ENCODE measurements around the gene PROSER2. TPM values are rescaled to one million over a fixed set of nuclear protein-coding genes. Genes with fewer than 3 reads are reported as not detected.

PROSER2 gene
- total and polyA plus RNA-seq, 2 donors (not counting 1 experiment from before 2014, with no cell fraction given): 0.07 TPM; not detected in 1

DNA sequence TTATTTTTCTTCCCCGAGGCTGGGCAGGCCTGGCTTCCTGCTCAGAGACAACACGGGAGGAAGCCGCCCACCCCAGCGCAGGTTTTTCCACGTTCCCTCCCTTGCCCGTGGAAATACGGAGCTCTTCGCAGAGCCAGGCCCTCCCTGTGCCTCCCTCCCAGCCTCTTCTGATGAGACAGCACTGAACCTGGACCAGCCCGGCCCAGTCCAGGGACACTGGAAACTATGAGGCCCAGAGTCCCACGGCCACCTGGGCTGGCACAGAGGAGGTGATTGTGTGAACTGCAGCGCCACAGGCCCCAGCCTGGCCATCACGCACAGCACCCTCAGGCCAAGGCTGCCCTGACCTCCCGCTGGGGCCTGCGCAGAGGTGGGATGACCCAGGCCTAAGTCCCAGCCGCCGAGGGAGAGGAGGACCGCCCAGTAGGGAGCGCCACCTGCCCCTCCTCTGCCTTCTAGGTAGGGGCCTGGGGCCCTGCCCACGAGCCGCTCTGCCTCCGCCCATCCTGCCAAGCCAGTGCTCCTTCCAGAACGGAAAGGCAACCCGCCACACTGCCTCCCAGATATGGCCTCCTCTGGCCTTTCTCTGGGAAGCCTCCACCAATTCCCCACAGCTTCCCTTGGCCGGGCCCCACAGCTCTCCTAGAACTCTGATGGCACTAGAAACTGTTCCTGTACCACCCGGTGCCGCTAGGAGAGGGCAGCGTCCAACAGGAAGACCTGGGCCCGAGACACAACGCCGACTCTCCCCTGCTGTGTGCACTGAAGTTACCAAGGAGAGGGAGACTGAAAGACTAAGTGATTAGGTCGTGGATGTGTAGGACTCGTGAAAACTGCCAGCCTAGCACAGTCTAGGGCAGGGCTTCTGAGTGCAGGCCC lies 57.2 kb downstream of the PROSER2 start:
- Histone ChIP-seq H3K4me1 (ENCODE audit: control insufficient read depth in 2 of 2, insufficient read depth in 2 of 2, low read length in 2 of 2) (no peaks in the 10 kb centered on the region), H3K4me3 (ENCODE audit: control extremely low read depth in 1 of 5, extremely low read depth in 1 of 5, insufficient read depth in 1 of 5, low read depth in 2 of 5, low read length in 4 of 5) (no peak overlapping the region), H3K79me2 (ENCODE audit: control insufficient read depth, insufficient read depth, low read length) (no peaks in the 10 kb centered on the region), H3K9ac (ENCODE audit: low read length) (no peak overlapping the region), H3K4me2 (replicated peaks; ENCODE audit: low read depth, low read length, poor library complexity, severe bottlenecking) (no peak overlapping the region), H3K27me3 (replicated peaks in 1 of 4; ENCODE audit: control extremely low read depth in 1 of 4, control insufficient read depth in 3 of 4, insufficient read depth in 4 of 4, low read length in 3 of 4) (peaks cover 0 to 3% (median 0%) of the 10 kb centered on the region in 4 experiments), H4K20me1 (ENCODE audit: control insufficient read depth, insufficient read depth, low read length, poor library complexity, severe bottlenecking) (no peaks in the 10 kb centered on the region), H3K36me3 (replicated peaks in 1 of 2; ENCODE audit: control extremely low read depth in 1 of 2, control insufficient read depth in 1 of 2, extremely low read depth in 1 of 2, insufficient read depth in 2 of 2, low read length in 1 of 2) (no peaks in the 10 kb centered on the region), H3K27ac (ENCODE audit: low read length in 2 of 2) (no peak overlapping the region), H3K9me3 (ENCODE audit: control extremely low read depth in 1 of 3, control insufficient read depth in 2 of 3, insufficient read depth in 1 of 3, low read length in 2 of 3) (no peaks in the 10 kb centered on the region), H2AFZ (ENCODE audit: insufficient read depth, low read depth, low read length, poor library complexity, severe bottlenecking) (no peak overlapping the region)
- ATAC-seq (ENCODE audit: low read depth) (no peak), DNase-seq (no peak)
- ChIA-PET CTCF (no interaction called here), POLR2A (no interaction called here)
- no peaks in the 10 kb centered on the region for H3K4me1 Mint-ChIP-seq
- H3K27me3 Mint-ChIP-seq: no peaks in the 10 kb centered on the region
- WGBS (ENCODE audit: insufficient coverage): 96% methylated on average over 29 of the region's 32 CpGs
- TF ChIP-seq, protein P1, sequence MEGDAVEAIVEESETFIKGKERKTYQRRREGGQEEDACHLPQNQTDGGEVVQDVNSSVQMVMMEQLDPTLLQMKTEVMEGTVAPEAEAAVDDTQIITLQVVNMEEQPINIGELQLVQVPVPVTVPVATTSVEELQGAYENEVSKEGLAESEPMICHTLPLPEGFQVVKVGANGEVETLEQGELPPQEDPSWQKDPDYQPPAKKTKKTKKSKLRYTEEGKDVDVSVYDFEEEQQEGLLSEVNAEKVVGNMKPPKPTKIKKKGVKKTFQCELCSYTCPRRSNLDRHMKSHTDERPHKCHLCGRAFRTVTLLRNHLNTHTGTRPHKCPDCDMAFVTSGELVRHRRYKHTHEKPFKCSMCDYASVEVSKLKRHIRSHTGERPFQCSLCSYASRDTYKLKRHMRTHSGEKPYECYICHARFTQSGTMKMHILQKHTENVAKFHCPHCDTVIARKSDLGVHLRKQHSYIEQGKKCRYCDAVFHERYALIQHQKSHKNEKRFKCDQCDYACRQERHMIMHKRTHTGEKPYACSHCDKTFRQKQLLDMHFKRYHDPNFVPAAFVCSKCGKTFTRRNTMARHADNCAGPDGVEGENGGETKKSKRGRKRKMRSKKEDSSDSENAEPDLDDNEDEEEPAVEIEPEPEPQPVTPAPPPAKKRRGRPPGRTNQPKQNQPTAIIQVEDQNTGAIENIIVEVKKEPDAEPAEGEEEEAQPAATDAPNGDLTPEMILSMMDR (IDR thresholded peaks at IDR 0.05): no peak
- no peak for TF ChIP-seq EZH2 (IDR thresholded peaks at IDR 0.05; ENCODE audit: borderline replicate concordance, insufficient read depth, low read depth, low read length, poor library complexity, severe bottlenecking)
- no peaks in the 10 kb centered on the region for H3K9me3 Mint-ChIP-seq (ENCODE audit: insufficient read depth)
- no peak overlapping the region for H3K4me3 Mint-ChIP-seq
- H3K27ac Mint-ChIP-seq: no peak overlapping the region
- intact Hi-C loops (cut with micrococcal nuclease): no loop called here

DNA sequence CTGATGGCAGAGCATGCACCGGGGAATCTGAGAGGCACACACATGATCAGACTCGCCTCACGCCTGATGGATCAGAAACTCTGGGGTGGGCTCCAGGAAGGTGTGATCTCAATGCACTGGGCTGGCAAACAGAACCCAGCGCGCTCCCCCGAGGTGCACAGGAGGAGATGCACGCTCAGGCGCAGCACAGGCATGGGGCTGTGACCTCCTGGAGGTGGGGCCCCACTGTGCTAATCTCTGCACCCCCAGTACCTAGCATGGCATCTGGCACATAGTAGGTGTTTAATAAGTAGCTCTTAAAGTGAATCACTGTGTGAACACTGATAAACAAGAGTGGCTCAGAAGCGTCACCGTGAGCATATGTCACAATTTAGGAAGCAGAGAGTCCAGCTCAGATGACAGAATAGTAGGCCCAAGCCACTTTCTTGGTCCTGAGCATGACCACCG lies 57.9 kb downstream of the PROSER2 start:
- no peak overlapping the region for H3K27ac ChIP-seq (ENCODE audit: low read length in 2 of 2)
- no peak overlapping the region for H2AFZ ChIP-seq (ENCODE audit: insufficient read depth, low read depth, low read length, poor library complexity, severe bottlenecking)
- H3K4me1 ChIP-seq (ENCODE audit: control insufficient read depth in 2 of 2, insufficient read depth in 2 of 2, low read length in 2 of 2): no peaks in the 10 kb centered on the region
- peaks cover 0 to 3% (median 0%) of the 10 kb centered on the region in 4 experiments for H3K27me3 ChIP-seq (replicated peaks in 1 of 4; ENCODE audit: control extremely low read depth in 1 of 4, control insufficient read depth in 3 of 4, insufficient read depth in 4 of 4, low read length in 3 of 4)
- WGBS (ENCODE audit: insufficient coverage): 95% methylated on average over 11 of the region's 11 CpGs
- no peaks in the 10 kb centered on the region for H3K9me3 ChIP-seq (ENCODE audit: control extremely low read depth in 1 of 3, control insufficient read depth in 2 of 3, insufficient read depth in 1 of 3, low read length in 2 of 3)
- H3K79me2 ChIP-seq (ENCODE audit: control insufficient read depth, insufficient read depth, low read length): no peaks in the 10 kb centered on the region
- Mint-ChIP-seq H3K9me3 (ENCODE audit: insufficient read depth) (no peaks in the 10 kb centered on the region), H3K4me3 (no peak overlapping the region), H3K4me1 (no peaks in the 10 kb centered on the region), H3K27ac (no peak overlapping the region), H3K27me3 (no peaks in the 10 kb centered on the region)
- H3K4me2 ChIP-seq (replicated peaks; ENCODE audit: low read depth, low read length, poor library complexity, severe bottlenecking): no peak overlapping the region
- TF ChIP-seq, protein P1 (IDR thresholded peaks at IDR 0.05): no peak
- TF ChIP-seq EZH2 (IDR thresholded peaks at IDR 0.05; ENCODE audit: borderline replicate concordance, insufficient read depth, low read depth, low read length, poor library complexity, severe bottlenecking): no peak
- no peaks in the 10 kb centered on the region for H4K20me1 ChIP-seq (ENCODE audit: control insufficient read depth, insufficient read depth, low read length, poor library complexity, severe bottlenecking)
- CTCF ChIA-PET: no interaction called here
- ATAC-seq (ENCODE audit: low read depth) (no peak), DNase-seq (no peak)
- intact Hi-C loops (cut with micrococcal nuclease): no loop called here
- no peaks in the 10 kb centered on the region for H3K36me3 ChIP-seq (replicated peaks in 1 of 2; ENCODE audit: control extremely low read depth in 1 of 2, control insufficient read depth in 1 of 2, extremely low read depth in 1 of 2, insufficient read depth in 2 of 2, low read length in 1 of 2)
- H3K9ac ChIP-seq (ENCODE audit: low read length): no peak overlapping the region
- no peak overlapping the region for H3K4me3 ChIP-seq (ENCODE audit: control extremely low read depth in 1 of 5, extremely low read depth in 1 of 5, insufficient read depth in 1 of 5, low read depth in 2 of 5, low read length in 4 of 5)
- POLR2A ChIA-PET: no interaction called here
